DOHH2 (cell line): ENCODE results near the gene GMPR.

ENCODE experiments used
- H3F3A ChIP-seq: fragments of 200-600 bp; sonication (generic), shearing (Covaris generic); 2 replicates; pipeline ENCODE4 v1.6.0; 2016; ENCODE audit warnings: antibody characterized with exemption, mild to moderate bottlenecking; ENCODE audit not compliant: control insufficient read depth, insufficient read depth
- H3K27ac ChIP-seq: fragments of 200-600 bp; sonication (generic); 2 replicates; pipeline ENCODE4 v1.5.1; 2014; ENCODE audit warnings: low read depth, mild to moderate bottlenecking, low read length, moderate library complexity
- H3K27me3 ChIP-seq: fragments of 200-600 bp; sonication (generic); 2 replicates; pipeline ENCODE4 v1.6.1; 2014; ENCODE audit warnings: mild to moderate bottlenecking, low read length, mixed read lengths; ENCODE audit not compliant: control insufficient read depth
- H3K36me3 ChIP-seq: fragments of 200-600 bp; sonication (generic); 2 replicates; pipeline ENCODE4 v1.6.1; 2014; ENCODE audit warnings: mild to moderate bottlenecking, low read length, moderate library complexity, mixed read lengths; ENCODE audit not compliant: control insufficient read depth
- H3K4me1 ChIP-seq: fragments of 200-600 bp; sonication (generic); 2 replicates; pipeline ENCODE4 v1.6.1; 2014; ENCODE audit warnings: mild to moderate bottlenecking, low read length, mixed read lengths; ENCODE audit not compliant: control insufficient read depth
- H3K4me2 ChIP-seq: fragments of 200-600 bp; sonication (generic); 2 replicates; pipeline ENCODE4 v1.6.0; 2014; ENCODE audit warnings: mild to moderate bottlenecking, low read length, moderate library complexity
- H3K4me3 ChIP-seq: fragments of 200-600 bp; sonication (generic); 2 replicates; pipeline ENCODE4 v1.5.1; 2014; ENCODE audit warnings: mild to moderate bottlenecking, low read length, mixed read lengths
- H3K79me2 ChIP-seq: fragments of 200-600 bp; sonication (generic); 2 replicates; pipeline ENCODE4 v1.6.1; 2014; ENCODE audit warnings: mild to moderate bottlenecking, low read length, mixed read lengths; ENCODE audit not compliant: control insufficient read depth
- H3K9me2 ChIP-seq: fragments of 200-600 bp; sonication (generic); replicated peaks from 2 replicates; pipeline ENCODE4 v1.6.1; 2014; ENCODE audit warnings: mild to moderate bottlenecking, low read length, mixed read lengths; ENCODE audit not compliant: control insufficient read depth
- H3K9me3 ChIP-seq: fragments of 200-600 bp; sonication (generic); 2 replicates; pipeline ENCODE4 v1.6.1; 2014; ENCODE audit warnings: antibody characterized with exemption, low read length, mixed read lengths; ENCODE audit not compliant: control insufficient read depth, insufficient read depth
- H4K20me1 ChIP-seq: fragments of 200-600 bp; sonication (generic); 2 replicates; pipeline ENCODE4 v1.6.0; 2014; ENCODE audit warnings: low read depth, mild to moderate bottlenecking, antibody characterized with exemption, low read length, moderate library complexity; ENCODE audit not compliant: control insufficient read depth, insufficient read depth
- EZH2phosphoT487 ChIP-seq: fragments of 200-600 bp; sonication (generic); IDR thresholded peaks from 2 replicates; pipeline ENCODE4 v1.6.1; 2017; ENCODE audit warnings: borderline replicate concordance, mild to moderate bottlenecking, antibody characterized with exemption, low read length, moderate library complexity, mixed read lengths
- TF ChIP-seq, protein P1 (sequence below): fragments of 200-600 bp; sonication (generic); IDR thresholded peaks from one replicate; pipeline ENCODE4 v1.5.1; 2014; ENCODE audit warnings: antibody characterized with exemption, mild to moderate bottlenecking, low read depth, low read length; ENCODE audit not compliant: poor library complexity, severe bottlenecking

The GMPR gene

DNA sequence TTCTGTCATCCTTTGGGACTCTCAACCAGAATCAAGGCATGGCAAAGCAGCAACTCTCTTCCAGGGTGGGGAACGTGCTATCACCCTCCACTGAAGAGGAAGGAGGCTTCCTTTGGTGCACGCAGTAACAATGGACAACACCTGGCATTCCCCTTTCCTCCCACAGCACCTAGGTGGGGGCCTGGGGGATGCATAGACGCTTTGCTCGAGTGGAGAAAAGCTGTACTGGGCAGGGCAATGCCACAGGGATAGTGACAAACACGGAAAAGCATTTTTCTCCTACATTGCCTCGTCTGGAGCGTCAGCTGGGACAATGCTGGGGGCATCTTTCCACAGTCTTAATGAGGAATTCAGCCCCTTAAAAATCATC is 82.9 kb downstream of the GMPR start:
- H3K27ac ChIP-seq: no peak overlapping the region
- no peaks in the 10 kb centered on the region for H3K36me3 ChIP-seq
- no peaks in the 10 kb centered on the region for H3F3A ChIP-seq
- no peaks in the 10 kb centered on the region for H3K27me3 ChIP-seq
- no peaks in the 10 kb centered on the region for H3K79me2 ChIP-seq
- H3K9me2 ChIP-seq: no peaks in the 10 kb centered on the region
- H3K4me3 ChIP-seq: no peak overlapping the region
- no peaks in the 10 kb centered on the region for H4K20me1 ChIP-seq
- no peaks in the 10 kb centered on the region for H3K9me3 ChIP-seq
- H3K4me1 ChIP-seq: peaks cover 41% of the 10 kb centered on the region
- no peak for TF ChIP-seq EZH2phosphoT487
- TF ChIP-seq, protein P1, sequence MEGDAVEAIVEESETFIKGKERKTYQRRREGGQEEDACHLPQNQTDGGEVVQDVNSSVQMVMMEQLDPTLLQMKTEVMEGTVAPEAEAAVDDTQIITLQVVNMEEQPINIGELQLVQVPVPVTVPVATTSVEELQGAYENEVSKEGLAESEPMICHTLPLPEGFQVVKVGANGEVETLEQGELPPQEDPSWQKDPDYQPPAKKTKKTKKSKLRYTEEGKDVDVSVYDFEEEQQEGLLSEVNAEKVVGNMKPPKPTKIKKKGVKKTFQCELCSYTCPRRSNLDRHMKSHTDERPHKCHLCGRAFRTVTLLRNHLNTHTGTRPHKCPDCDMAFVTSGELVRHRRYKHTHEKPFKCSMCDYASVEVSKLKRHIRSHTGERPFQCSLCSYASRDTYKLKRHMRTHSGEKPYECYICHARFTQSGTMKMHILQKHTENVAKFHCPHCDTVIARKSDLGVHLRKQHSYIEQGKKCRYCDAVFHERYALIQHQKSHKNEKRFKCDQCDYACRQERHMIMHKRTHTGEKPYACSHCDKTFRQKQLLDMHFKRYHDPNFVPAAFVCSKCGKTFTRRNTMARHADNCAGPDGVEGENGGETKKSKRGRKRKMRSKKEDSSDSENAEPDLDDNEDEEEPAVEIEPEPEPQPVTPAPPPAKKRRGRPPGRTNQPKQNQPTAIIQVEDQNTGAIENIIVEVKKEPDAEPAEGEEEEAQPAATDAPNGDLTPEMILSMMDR: no peak
- no peak overlapping the region for H3K4me2 ChIP-seq

DNA sequence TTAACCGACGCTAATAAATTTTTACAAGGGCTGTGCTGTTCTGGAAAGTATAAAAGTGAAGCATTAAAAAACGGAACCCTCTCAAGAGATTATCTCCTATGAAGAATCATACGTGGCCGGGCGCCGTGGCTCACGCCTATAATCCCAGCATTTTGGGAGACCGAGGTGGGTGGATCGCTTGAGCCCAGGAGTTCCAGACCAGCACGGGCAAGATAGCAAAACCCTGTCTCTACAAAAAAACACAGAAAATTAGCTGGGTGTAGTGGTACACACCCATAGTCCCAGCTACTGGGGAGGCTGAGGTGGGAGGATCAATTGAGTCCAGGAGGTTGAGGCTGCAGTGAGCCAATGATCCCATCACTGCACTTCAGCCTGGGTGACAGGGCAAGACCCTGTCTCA is 83.4 kb downstream of the GMPR start:
- Histone ChIP-seq H3K79me2 (no peaks in the 10 kb centered on the region), H3K9me2 (no peaks in the 10 kb centered on the region), H4K20me1 (no peaks in the 10 kb centered on the region), H3K36me3 (no peaks in the 10 kb centered on the region), H3K27ac (no peak overlapping the region), H3K27me3 (no peaks in the 10 kb centered on the region), H3K4me1 (peaks cover 36% of the 10 kb centered on the region), H3K4me2 (no peak overlapping the region), H3K9me3 (no peaks in the 10 kb centered on the region), H3F3A (no peaks in the 10 kb centered on the region), H3K4me3 (no peak overlapping the region)
- TF ChIP-seq, protein P1: no peak
- no peak for TF ChIP-seq EZH2phosphoT487

DNA sequence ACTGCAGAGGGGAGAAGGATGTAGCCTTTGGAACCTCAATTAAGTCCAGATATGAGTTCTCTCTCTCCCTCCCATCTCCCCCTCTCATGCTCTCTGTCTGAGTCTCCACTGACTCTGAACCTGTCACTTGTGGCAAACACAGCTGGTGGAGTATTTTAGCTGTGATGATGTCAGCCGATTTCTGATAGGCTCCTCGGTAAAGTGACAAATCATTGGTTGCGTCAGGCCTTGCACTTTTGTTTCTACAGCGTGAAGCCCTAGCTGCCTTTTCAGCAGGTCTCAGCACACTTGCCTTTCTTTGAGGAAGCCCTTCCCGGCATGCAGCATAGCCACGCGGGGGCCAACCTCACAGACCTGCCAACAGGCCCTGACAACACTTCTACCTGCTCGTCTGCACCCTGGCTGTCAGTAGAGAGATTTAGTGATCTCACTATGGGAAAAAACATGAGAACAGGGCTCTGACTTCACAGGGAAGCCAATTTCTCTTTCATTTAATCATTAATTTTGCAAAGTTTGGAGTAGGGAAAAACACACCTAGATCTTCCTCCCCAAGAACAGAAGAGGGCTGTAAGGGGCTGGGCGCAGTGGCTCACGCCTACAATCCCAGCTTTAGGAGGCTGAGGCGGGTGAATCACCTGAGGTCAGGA is 84.4 kb downstream of the GMPR start:
- H3K9me3 ChIP-seq: no peaks in the 10 kb centered on the region
- no peaks in the 10 kb centered on the region for H3K36me3 ChIP-seq
- no peak for TF ChIP-seq EZH2phosphoT487
- TF ChIP-seq, protein P1: no peak
- peak overlapping the region; percentile 37 for H3K27ac ChIP-seq
- H3K4me1 ChIP-seq: peaks cover 33% of the 10 kb centered on the region
- H3K27me3 ChIP-seq: no peaks in the 10 kb centered on the region
- H3K79me2 ChIP-seq: no peaks in the 10 kb centered on the region
- 0 out of 2 replicates have a peak overlapping the region, but pooled peaks have one; percentile 11 for H3K4me3 ChIP-seq
- H3K4me2 ChIP-seq: peak overlapping the region; percentile 56
- H3K9me2 ChIP-seq: no peaks in the 10 kb centered on the region
- H3F3A ChIP-seq: no peaks in the 10 kb centered on the region
- no peaks in the 10 kb centered on the region for H4K20me1 ChIP-seq
